WTC11 (cell line): ENCODE results near the gene DBN1.

Experiments used
- GRHL2 ChIP-seq: fragments of 250-450 bp; sonication (Bioruptor Pico); IDR thresholded peaks from 2 replicates; pipeline ENCODE4 v1.8.0; 2022; ENCODE audit warnings: mild to moderate bottlenecking, moderate library complexity; ENCODE audit not compliant: insufficient replicate concordance, severe bottlenecking
- IRF1 ChIP-seq: sonication (generic); formaldehyde crosslinking; IDR thresholded peaks from 2 replicates; pipeline ENCODE4 v1.8.0; 2023; ENCODE audit warnings: missing genetic modification reagents
- MAX ChIP-seq: sonication (generic); formaldehyde crosslinking; IDR thresholded peaks from 2 replicates; pipeline ENCODE4 v1.8.0; 2022; ENCODE audit warnings: mild to moderate bottlenecking, missing genetic modification reagents
- NFYB ChIP-seq: sonication (generic); formaldehyde crosslinking; conservative IDR thresholded peaks from 2 replicates; pipeline ENCODE4 v1.8.0; 2022; ENCODE audit warnings: low read depth, missing genetic modification reagents
- RELA ChIP-seq: sonication (generic); formaldehyde crosslinking; IDR thresholded peaks from 2 replicates; pipeline ENCODE4 v1.8.1; 2022; ENCODE audit warnings: missing genetic modification reagents, mild to moderate bottlenecking, borderline replicate concordance
- TF ChIP-seq, protein P1 (sequence below): sonication (generic); formaldehyde crosslinking; IDR thresholded peaks from 2 replicates; pipeline ENCODE4 v1.8.1; 2022; ENCODE audit warnings: mild to moderate bottlenecking, missing genetic modification reagents, moderate library complexity, borderline replicate concordance

DNA sequence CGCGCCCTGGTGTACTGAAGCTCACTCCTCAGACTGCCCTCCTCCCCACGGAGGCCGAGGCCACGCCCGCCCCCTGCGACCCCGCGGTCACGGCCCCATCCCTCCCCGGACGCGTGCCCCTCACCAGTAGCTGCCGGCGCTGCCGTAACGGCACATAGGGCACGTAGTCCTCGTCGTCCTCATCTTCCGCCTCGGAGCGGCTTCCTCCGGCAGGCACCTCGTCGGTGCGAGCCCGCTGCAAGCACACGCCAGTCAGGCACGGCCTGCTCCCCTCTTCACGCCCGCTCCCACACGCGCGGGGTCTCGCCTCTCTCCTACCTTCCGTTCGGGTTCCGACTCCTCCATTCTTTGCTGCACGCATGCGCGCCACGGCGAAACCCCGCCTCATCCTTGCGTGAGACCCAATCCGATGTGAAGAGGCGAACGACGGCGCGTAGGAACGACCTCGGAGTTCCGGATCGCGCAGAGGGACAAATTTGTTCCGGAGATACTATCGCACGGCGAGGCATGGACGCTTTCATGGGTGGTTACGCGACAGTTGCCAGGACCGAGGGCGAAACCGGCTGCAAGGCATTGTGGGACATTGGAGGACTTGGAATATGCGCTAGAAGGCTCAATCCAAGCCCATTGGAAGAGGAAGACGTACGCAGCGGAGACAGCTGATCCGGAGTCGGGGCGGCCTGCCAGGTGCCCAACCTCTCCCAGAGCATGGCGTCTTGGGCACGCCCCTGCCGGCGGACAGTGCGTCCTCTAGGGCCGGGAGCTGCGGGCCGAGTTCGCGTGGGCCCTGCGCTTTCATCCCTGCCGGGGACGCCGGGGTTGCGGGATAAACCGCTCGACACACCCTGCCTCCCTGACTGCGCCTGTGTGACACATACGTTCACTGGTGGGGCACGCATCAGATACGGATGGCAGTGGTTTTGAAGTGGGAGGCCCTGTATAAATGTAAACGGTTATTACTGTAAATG, 43.5 kb upstream of the DBN1 start, which contains the start of gene DDX41:
- TF ChIP-seq IRF1 (CRISPR knock-in tag), result no peak
- no peak for TF ChIP-seq RELA (CRISPR knock-in tag)
- TF ChIP-seq, protein P1, sequence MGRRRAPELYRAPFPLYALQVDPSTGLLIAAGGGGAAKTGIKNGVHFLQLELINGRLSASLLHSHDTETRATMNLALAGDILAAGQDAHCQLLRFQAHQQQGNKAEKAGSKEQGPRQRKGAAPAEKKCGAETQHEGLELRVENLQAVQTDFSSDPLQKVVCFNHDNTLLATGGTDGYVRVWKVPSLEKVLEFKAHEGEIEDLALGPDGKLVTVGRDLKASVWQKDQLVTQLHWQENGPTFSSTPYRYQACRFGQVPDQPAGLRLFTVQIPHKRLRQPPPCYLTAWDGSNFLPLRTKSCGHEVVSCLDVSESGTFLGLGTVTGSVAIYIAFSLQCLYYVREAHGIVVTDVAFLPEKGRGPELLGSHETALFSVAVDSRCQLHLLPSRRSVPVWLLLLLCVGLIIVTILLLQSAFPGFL (CRISPR knock-in tag), result no peak
- TF ChIP-seq NFYB, result peak; percentile 69
- TF ChIP-seq GRHL2 (CRISPR knock-in tag), result no peak
- peak; percentile 96 for TF ChIP-seq MAX (CRISPR knock-in tag)
